NCI-H2107 (cell line): Measurements from ENCODE around the gene VAMP5.
A peak's percentile ranks its signal among the peaks of the same experiment; 100 is the strongest.
"Not testable (repeated sequence)": the region's sequence is repeated elsewhere in the genome, so short reads cannot be mapped to it uniquely, and the experiment has no call there.

Experiments
- DNase-seq: peaks from one replicate; lab custom pipeline; 2025; lab: John Stamatoyannopoulos, UW

Gene VAMP5

GRCh38 chr2:85550486-85550885 lies 33.7 kb upstream of the VAMP5 start:
- DNase-seq = no peak

GRCh38 chr2:85551698-85552678 lies 32.2 kb upstream of the VAMP5 start:
- DNase-seq = peak; percentile 51

DNA sequence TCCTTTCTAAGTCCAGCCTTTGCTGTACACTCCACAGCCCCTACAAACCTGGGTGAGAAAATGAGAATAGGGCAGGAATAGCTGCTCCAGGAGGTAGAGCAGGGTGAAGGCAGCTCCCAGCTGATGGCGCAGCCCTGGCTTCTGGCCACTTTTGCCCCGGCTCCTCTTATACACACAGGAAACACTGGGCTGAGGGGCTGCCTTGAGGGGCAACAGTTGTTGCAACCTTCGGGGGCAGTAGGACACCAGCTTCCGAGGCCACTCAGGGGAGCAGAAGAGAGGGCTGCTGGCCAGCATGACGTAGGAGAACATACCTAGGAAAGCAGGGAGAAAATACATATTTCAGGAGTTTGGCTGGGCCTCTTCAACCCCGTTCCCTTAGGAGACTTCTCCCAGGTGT lies 31.0 kb upstream of the VAMP5 start:
- DNase-seq = no peak

DNA sequence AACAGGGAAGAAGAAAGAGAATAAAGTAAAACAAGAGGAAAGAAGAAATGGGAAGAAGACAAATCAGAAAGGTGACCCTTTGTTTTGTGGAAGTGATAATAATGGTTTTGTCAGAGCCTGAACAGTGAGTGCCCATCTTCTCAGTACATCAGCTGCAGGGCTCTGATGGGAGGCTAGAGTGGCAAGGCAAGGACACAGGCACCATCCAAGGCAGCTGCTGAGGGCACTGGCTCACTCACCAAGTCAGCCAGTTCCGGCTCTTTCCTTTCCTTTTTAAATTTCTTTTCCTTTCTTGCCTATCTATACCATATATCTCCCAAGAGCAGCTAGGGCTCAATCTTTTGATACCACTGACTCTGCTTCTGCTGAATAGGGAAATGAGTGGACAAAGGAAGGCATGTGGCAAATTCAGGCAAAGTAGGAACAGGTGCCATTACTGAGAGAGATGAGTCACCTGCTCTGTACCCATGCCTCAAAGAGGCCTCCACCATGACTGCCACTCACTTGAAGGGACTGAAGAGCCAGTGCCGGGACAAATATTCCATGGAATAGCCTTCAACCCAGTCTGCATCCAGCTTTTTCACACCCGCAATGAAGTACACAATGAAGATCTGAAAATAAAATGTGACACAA lies 29.1 kb upstream of the VAMP5 start:
- DNase-seq = no peak

- DNase-seq = no peak
Observed at GRCh38 chr2:85557130-85557529, 27.1 kb upstream of the VAMP5 start.

DNA sequence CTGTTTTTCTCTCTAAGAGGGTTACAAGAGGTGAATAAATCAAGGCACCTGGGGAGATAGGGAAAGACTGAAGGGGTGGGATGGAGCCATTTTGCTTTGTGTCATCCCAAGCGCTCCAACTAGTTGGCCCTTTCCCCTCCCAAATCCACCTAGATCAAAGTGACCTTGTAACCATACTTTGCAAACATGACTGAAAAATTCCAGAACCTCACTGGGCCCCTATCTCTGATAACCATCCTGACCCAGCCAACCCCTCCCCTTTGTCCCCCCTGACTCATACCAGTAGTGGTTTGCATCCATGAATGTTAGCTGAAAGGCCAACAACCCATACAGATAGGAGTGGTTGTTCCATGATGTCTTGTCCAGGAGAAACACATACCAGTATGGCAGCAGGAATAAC lies 26.1 kb upstream of the VAMP5 start:
- DNase-seq = no peak

- not testable (repeated sequence) for DNase-seq
Observed at GRCh38 chr2:85560403-85560726, 23.9 kb upstream of the VAMP5 start.

GRCh38 chr2:85560812-85561279 lies 23.4 kb upstream of the VAMP5 start:
- DNase-seq = no peak

- DNase-seq = peak; percentile 92
Observed at GRCh38 chr2:85561280-85562212, 22.7 kb upstream of the VAMP5 start, which contains the start of gene GGCX. Gene GGCX (minus strand): TSS chr2:85561493. CDS start chr2:85561428, 65 bp downstream.

DNA sequence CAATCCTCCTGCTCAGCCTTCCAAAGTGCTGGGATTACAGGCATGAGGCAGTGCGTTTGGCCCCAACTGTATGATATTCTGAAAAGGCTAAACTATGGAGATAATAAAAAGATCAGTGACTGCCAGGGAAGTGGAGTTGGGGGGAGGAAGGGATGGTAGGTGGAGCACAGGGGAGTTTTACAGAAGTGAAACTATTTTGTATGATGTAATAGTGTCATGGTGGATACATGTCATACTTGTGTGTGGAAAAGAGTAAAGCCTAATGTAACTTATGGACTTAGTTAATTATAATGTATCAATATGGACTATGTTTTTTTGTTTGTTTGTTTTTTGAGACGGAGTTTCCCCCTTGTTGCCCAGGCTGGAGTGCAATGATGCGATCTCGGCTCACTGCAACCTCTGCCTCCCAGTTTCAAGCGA lies 20.1 kb upstream of the VAMP5 start:
- no peak for DNase-seq

GRCh38 chr2:85566265-85566664 lies 18.0 kb upstream of the VAMP5 start:
- DNase-seq = no peak

DNA sequence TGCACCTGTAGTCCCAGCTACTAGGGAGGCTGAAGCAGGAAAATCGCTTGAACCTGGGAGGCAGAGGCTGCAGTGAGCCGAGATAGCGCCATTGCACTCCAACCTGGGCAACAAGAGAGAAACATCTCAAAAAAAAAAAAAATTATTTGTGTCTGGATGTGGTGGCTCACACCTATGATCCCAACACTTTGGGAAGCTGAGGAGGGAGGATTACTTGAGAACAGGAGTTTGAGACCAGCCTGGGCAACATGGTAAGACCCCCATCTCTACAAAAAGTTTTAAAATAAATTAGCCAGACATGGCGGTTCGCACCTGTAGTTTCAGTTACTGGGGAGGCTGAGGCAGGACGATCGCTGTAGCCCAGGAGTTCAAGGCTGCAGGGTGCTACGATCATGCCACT lies 8.5 kb upstream of the VAMP5 start:
- DNase-seq = no peak

GRCh38 chr2:85577063-85577385 lies 7.2 kb upstream of the VAMP5 start:
- DNase-seq = no peak

DNA sequence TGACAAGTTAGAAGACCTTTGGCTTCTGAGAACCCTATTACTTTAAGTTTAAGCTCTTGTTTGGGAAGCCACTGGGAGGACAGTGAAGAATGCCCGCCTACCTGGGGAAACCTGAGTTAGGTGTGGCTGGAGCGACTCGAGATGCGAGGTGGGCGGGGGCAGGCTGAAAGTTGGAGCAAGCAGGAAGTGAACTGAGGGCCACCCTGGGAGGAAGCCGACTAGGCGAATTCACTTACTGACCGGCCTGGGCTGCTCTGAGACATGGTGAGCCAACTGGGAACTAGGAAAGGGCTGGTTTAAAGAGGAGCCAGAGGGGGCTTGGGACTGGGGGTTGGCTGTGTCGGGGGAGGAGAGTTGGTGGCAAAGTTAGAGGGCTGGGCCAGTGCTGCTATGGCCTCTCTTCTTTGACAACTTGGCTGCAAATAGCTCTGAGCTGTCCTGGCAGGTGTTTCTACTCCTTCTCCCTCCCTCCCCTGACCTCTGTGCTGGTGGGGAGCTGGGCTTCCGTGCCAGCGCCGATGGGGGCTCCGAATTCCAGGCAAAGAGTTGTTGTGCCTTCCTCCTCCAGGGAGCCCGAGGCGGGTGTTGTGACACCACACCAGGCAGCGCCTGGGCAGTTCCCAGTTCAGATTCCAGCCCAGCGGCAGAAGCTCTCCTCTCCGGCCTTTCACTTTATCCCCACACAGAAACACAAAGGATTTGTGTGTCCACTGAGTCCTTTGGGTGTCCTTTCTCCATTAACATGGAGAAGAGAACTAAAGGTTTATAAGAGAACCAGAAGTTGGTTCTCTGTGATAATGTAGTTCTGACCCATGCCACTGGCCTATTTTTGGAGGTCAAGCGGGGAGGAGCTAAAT lies 6.6 kb upstream of the VAMP5 start, which contains the start of gene VAMP8:
Gene VAMP8 (plus strand): TSS at position 201 of the 857 bp plus-strand sequence. CDS start 61 bp downstream, at position 262.
- no peak for DNase-seq

DNA sequence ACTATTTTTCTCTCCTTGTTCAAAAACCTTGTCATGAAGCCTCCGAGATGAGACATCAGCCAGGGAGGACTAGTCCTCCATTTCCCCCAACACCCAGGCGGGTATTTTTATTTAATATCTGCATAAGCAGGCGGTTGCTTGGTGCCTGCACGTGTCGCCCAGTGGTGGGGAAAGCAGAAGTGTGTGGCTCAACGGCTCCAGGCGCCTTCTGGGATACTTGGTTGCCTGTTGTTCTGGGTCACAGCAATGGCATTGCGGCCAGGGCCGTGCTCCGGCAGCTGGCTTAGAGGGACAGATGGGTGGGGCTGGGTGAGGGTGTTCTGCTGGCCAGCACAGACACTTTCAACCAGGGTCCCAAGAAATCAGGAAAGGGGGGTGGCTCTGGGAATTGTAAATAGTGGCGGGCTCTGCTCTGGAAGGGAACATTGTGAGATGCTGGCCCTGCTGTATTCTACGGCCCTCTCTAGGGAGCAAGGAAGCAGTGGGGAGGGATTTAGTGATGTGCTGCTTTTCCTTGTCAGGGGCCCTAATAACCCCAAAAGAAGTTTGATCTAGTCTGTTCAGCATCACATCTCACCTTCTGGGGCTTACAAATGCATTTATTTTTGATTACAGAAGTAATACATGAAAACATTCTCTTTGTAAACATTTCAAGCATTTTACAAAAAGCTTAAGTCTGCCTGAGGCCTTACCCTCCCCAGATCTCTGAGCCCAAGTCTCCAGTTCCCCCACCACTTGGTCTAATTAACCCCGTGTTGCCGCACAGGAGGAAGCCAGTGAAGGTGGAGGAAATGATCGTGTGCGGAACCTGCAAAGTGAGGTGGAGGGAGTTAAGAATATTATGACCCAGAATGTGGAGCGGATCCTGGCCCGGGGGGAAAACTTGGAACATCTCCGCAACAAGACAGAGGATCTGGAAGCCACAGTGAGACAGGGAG lies 5.7 kb upstream of the VAMP5 start:
- DNase-seq = no peak

DNA sequence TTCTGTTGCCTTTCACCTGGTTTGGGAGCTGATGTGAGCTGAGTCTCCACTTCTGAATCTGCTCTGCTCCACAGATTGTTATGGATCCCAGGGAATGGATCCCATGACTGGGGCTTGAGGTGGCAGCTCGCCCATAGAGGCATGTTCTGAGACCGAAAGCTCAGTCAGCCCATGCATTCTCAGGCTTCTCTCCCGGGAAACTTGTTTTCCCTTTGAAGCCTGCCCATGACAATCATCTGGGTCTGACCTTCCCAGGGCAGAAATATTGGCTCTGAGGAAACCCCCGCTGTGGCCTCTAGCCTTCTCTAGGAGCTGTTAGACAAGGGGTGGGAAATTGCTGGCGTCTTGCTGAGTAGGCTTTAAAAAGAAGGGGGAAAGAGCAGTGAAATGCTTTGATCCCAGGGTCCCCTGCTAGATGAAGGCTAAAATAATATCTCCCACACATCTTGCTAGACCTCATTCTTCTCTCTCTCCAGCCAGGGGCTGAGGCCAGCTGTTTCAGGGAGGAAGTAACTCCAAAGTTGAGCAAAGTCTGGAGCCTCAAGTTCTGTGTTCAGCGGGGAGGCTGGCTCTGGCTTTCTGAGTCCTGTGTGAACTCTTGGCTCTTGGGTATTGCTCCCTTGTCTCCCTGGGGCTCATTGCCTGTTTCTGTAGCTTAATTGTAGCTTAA lies 4.8 kb upstream of the VAMP5 start:
- no peak for DNase-seq

DNA sequence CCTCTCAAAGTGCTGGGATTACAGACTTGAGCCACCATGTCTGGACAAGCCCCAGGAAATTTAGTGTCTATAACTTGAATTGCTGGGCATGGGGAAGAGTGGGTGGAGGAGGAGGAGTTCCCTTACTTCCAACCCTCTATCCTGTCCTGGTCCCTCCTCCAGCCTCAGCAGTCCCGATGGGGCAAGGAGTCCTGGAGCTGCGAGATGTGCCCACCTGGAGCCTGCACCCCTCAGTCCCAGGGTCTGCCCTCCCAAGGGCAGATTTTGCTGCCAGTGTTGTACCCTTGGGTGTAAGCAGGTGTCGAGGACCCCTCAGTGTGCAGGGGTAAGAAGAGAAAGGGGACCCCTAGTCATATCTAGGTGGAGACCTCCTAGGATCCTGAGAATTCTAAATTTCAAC lies 4.0 kb upstream of the VAMP5 start:
- no peak for DNase-seq

- no peak for DNase-seq
Observed at GRCh38 chr2:85582492-85582891, 1.7 kb upstream of the VAMP5 start.

- DNase-seq = no peak
Observed at GRCh38 chr2:85583667-85584353, 421 bp upstream of the VAMP5 start.
